Lung (tissue), 12 donors: Measurements from ENCODE around the gene ATRNL1. TPM values are rescaled to one million over a fixed set of nuclear protein-coding genes. Genes with fewer than 3 reads are reported as not detected.

Source experiments
- ATAC-seq: fragments of 200-7000 bp; cut with Tn5 transposase; one replicate; pipeline ENCODE4 v1.9.1; 2020; ENCODE audit warnings: moderate number of reproducible peaks; ENCODE audit not compliant: insufficient read depth, low FRiP score
- DNase-seq, 3 donors: peaks; one replicate each; pipeline ENCODE4 v3.0.0-alpha.2; 2013 to 2017
- H3K27ac ChIP-seq, 2 donors: one replicate each; pipeline ENCODE4 v1.5.1; 2013; ENCODE audit warnings: mild to moderate bottlenecking in 2 of 2, moderate library complexity in 2 of 2, control low read depth in 1 of 2, inconsistent platforms in 1 of 2, low read depth in 1 of 2, low read length in 1 of 2
- H3K27me3 ChIP-seq, 3 donors: one replicate each; pipeline ENCODE4 v1.5.1; 2013; ENCODE audit warnings: low read length in 2 of 3; ENCODE audit not compliant: control insufficient read depth in 3 of 3, insufficient read depth in 3 of 3
- H3K36me3 ChIP-seq, 4 donors: one replicate each; pipeline ENCODE4 v1.5.1; 2013; ENCODE audit warnings: low read length in 4 of 4, mild to moderate bottlenecking in 1 of 4, moderate library complexity in 1 of 4; ENCODE audit not compliant: control insufficient read depth in 4 of 4, insufficient read depth in 4 of 4
- H3K4me1 ChIP-seq, 5 donors: one replicate each; pipeline ENCODE4 v1.5.1; 2013; ENCODE audit warnings: low read length in 5 of 5, mild to moderate bottlenecking in 2 of 5, moderate library complexity in 1 of 5; ENCODE audit not compliant: control insufficient read depth in 5 of 5, insufficient read depth in 5 of 5
- H3K4me3 ChIP-seq: one replicate; pipeline ENCODE4 v1.5.1; 2013; ENCODE audit warnings: mild to moderate bottlenecking, control low read depth, moderate library complexity
- H3K9ac ChIP-seq, 2 donors: one replicate each; pipeline ENCODE4 v1.5.1; 2013; ENCODE audit warnings: low read length in 2 of 2, control low read depth in 1 of 2; ENCODE audit not compliant: insufficient read depth in 1 of 2
- H3K9me3 ChIP-seq, 4 donors: one replicate each; pipeline ENCODE4 v1.5.1; 2013; ENCODE audit warnings: low read length in 3 of 4, mild to moderate bottlenecking in 1 of 4, moderate library complexity in 1 of 4; ENCODE audit not compliant: control insufficient read depth in 4 of 4, insufficient read depth in 3 of 4
- CTCF ChIP-seq: IDR thresholded peaks from 2 replicates; pipeline ENCODE4 v1.5.1; 2012; ENCODE audit warnings: mild to moderate bottlenecking; ENCODE audit errors: control extremely low read depth, extremely low read depth
- WGBS, 2 donors: extraction: QIAGEN DNeasy Blood & Tissue Kit; methylation state at CpG; one replicate each; pipeline ENCODE4 v1.1.7; 2013; 5-methylcytosine and 5-hydroxymethylcytosine counted together
- polyA plus RNA-seq, 2 donors: library from polyadenylated mRNA; stranded (reverse); fragments of 200-250 nt; gene quantifications; one replicate each; pipeline ENCODE4 v1.2.1, GENCODE V29; 2013
- total RNA-seq, 2 donors: library from RNA; depleted of rRNA in 1 of 2; stranded (reverse); fragments of >200 nt in 1 of 2; gene quantifications; one replicate each; pipeline ENCODE4 v1.2.1, GENCODE V29; 2014 to 2021
- donor health status: control.
- donor health status: control.
- donor health status: Bipolar disorder and iron deficiency.
- donor health status: healthy.
- donor health status: DM: yes; HTN: yes; CAD: no.

ATRNL1 gene
- total and polyA plus RNA-seq, 4 donors: 0.05 to 11.1 (median 0.24) TPM

GRCh38 chr10:115628616-115629015, 535.5 kb downstream of the ATRNL1 start:
- TF ChIP-seq CTCF: no peak
- Histone ChIP-seq H3K27ac (no peak overlapping the region), H3K36me3 (no peaks in the 10 kb centered on the region), H3K9me3 (no peaks in the 10 kb centered on the region), H3K4me3 (no peak overlapping the region), H3K27me3 (no peaks in the 10 kb centered on the region), H3K4me1 (no peaks in the 10 kb centered on the region), H3K9ac (no peak overlapping the region)
- DNase-seq: no peak
- no peak for ATAC-seq
- 60 to 70% methylated on average over 2 of the region's 2 CpGs for WGBS, 2 donors

GRCh38 chr10:115638246-115638645, 545.1 kb downstream of the ATRNL1 start:
- Histone ChIP-seq H3K4me1 (no peaks in the 10 kb centered on the region), H3K4me3 (no peak overlapping the region), H3K9me3 (peaks cover 0 to 3% (median 0%) of the 10 kb centered on the region in 4 donors), H3K27me3 (no peaks in the 10 kb centered on the region), H3K9ac (no peak overlapping the region), H3K27ac (no peak overlapping the region), H3K36me3 (no peaks in the 10 kb centered on the region)
- no peak for TF ChIP-seq CTCF
- 79 to 87% methylated on average over 1 of the region's 1 CpG for WGBS, 2 donors
- ATAC-seq (no peak), DNase-seq (no peak)

GRCh38 chr10:115649217-115649616, 556.1 kb downstream of the ATRNL1 start:
- ATAC-seq (no peak), DNase-seq (no peak)
- H3K9me3 ChIP-seq: no peaks in the 10 kb centered on the region
- no peak overlapping the region for H3K4me3 ChIP-seq
- H3K36me3 ChIP-seq: no peaks in the 10 kb centered on the region
- H3K9ac ChIP-seq: no peak overlapping the region
- H3K27me3 ChIP-seq: no peaks in the 10 kb centered on the region
- no peak overlapping the region for H3K27ac ChIP-seq
- no peaks in the 10 kb centered on the region for H3K4me1 ChIP-seq
- no peak for TF ChIP-seq CTCF
- 57 to 72% methylated on average over 3 of the region's 3 CpGs for WGBS, 2 donors

GRCh38 chr10:115653473-115653872, 560.3 kb downstream of the ATRNL1 start:
- WGBS, 2 donors: 37 to 43% methylated on average over 1 of the region's 1 CpG
- Histone ChIP-seq H3K27me3 (no peaks in the 10 kb centered on the region), H3K27ac (no peak overlapping the region), H3K4me1 (no peaks in the 10 kb centered on the region), H3K9me3 (no peaks in the 10 kb centered on the region), H3K36me3 (no peaks in the 10 kb centered on the region), H3K9ac (no peak overlapping the region), H3K4me3 (no peak overlapping the region)
- no peak for TF ChIP-seq CTCF
- no peak for ATAC-seq
- DNase-seq: no peak
